IMR-90 (cell line): ENCODE measurements around the gene SLC1A1. TPM values are rescaled to one million over a fixed set of nuclear protein-coding genes. Genes with fewer than 3 reads are reported as not detected.

Experiments used
- ATAC-seq: fragments of 200-7000 bp; cut with Tn5 transposase; 2 replicates; pipeline ENCODE4 v1.9.1; 2020; ENCODE audit warnings: low read depth, mild to moderate bottlenecking, moderate library complexity
- BruUV-seq: library from RNA; stranded (reverse); fragments of 400-500 nt; replicated peaks from 2 replicates; lab custom pipeline; 2021; lab: Mats Ljungman, UMichigan
- CTCF ChIA-PET: fragments of 300-600 bp; formaldehyde crosslinking; extraction: SDS; loops from one replicate; lab custom pipeline; 2021; ENCODE audit warnings: antibody characterized with exemption; lab: Yijun Ruan, JAX
- POLR2A ChIA-PET: fragments of 300-600 bp; sonication (Branson Sonifier 250); formaldehyde crosslinking; loops from one replicate; lab custom pipeline; 2022; ENCODE audit warnings: antibody characterized with exemption; ENCODE audit not compliant: unreplicated experiment; lab: Charles Lee
- DNase-seq: peaks from one replicate; pipeline ENCODE4 v3.0.0; 2013
- H2AFZ ChIP-seq: replicated peaks from 2 replicates; pipeline ENCODE3; 2013; ENCODE audit warnings: low read length, mild to moderate bottlenecking; ENCODE audit not compliant: poor library complexity
- H2AK5ac ChIP-seq: 2 replicates; pipeline ENCODE4 v1.6.1; 2013; ENCODE audit warnings: low read depth, low read length, inconsistent platforms
- H2AK9ac ChIP-seq: replicated peaks from 2 replicates; pipeline ENCODE3; 2013; ENCODE audit warnings: mild to moderate bottlenecking, low read depth, low read length, moderate library complexity; ENCODE audit not compliant: poor library complexity
- H2BK120ac ChIP-seq: 2 replicates; pipeline ENCODE4 v1.6.1; 2013; ENCODE audit warnings: low read depth, low read length, inconsistent platforms
- H2BK15ac ChIP-seq: 3 replicates; pipeline ENCODE4 v1.6.1; 2013; ENCODE audit warnings: low read depth, low read length, inconsistent platforms
- H2BK20ac ChIP-seq: 2 replicates; pipeline ENCODE4 v1.6.1; 2013; ENCODE audit warnings: low read depth, mild to moderate bottlenecking, inconsistent platforms, low read length, moderate library complexity
- H2BK5ac ChIP-seq: 2 replicates; pipeline ENCODE4 v1.6.1; 2013; ENCODE audit warnings: mild to moderate bottlenecking, low read depth, low read length, inconsistent platforms; ENCODE audit not compliant: poor library complexity, severe bottlenecking
- H3K14ac ChIP-seq: replicated peaks from 2 replicates; pipeline ENCODE4 v1.6.1; 2013; ENCODE audit warnings: low read depth, low read length, inconsistent platforms
- H3K18ac ChIP-seq: 2 replicates; pipeline ENCODE4 v1.6.1; 2013; ENCODE audit warnings: low read depth, low read length, control low read depth
- H3K23ac ChIP-seq: 2 replicates; pipeline ENCODE4 v1.6.1; 2013; ENCODE audit warnings: low read depth, low read length, inconsistent platforms
- H3K27ac ChIP-seq: 2 replicates; pipeline ENCODE4 v1.5.1; 2013; ENCODE audit warnings: mild to moderate bottlenecking, control low read depth, low read length; ENCODE audit not compliant: insufficient read depth
- H3K27me3 ChIP-seq: 2 replicates; pipeline ENCODE4 v1.6.1; 2013; ENCODE audit warnings: low read length; ENCODE audit not compliant: control insufficient read depth, insufficient read depth
- H3K36me3 ChIP-seq: 2 replicates; pipeline ENCODE4 v1.6.1; 2013; ENCODE audit warnings: low read length, mixed read lengths; ENCODE audit not compliant: control insufficient read depth, insufficient read depth
- H3K4ac ChIP-seq: 2 replicates; pipeline ENCODE4 v1.6.1; 2013; ENCODE audit warnings: low read depth, low read length, inconsistent platforms
- H3K4me1 ChIP-seq: 2 replicates; pipeline ENCODE4 v1.6.1; 2013; ENCODE audit warnings: low read length, mixed read lengths; ENCODE audit not compliant: control insufficient read depth, insufficient read depth
- H3K4me2 ChIP-seq: 2 replicates; pipeline ENCODE4 v1.6.1; 2013; ENCODE audit warnings: low read depth, mild to moderate bottlenecking, control low read depth, low read length, moderate library complexity
- H3K4me3 ChIP-seq: 2 replicates; pipeline ENCODE4 v1.5.1; 2013; ENCODE audit warnings: low read depth, mild to moderate bottlenecking, control low read depth, low read length, moderate library complexity; ENCODE audit not compliant: insufficient read depth
- H3K56ac ChIP-seq: 2 replicates; pipeline ENCODE4 v1.6.1; 2013; ENCODE audit warnings: low read length, inconsistent platforms; ENCODE audit not compliant: insufficient read depth; ENCODE audit errors: extremely low read depth
- H3K79me1 ChIP-seq, 2 experiments: 2 replicates each; pipeline ENCODE4 v1.6.1; 2013; ENCODE audit warnings: low read length in 2 of 2, inconsistent platforms in 1 of 2, low read depth in 1 of 2
- H3K9ac ChIP-seq: 2 replicates; pipeline ENCODE4 v1.6.1; 2013; ENCODE audit warnings: low read depth, low read length, control low read depth
- H3K9me1 ChIP-seq: 2 replicates; pipeline ENCODE4 v1.6.1; 2013; ENCODE audit warnings: low read length, inconsistent platforms; ENCODE audit not compliant: insufficient read depth
- H3K9me3 ChIP-seq: 2 replicates; pipeline ENCODE4 v1.6.1; 2013; ENCODE audit warnings: low read length; ENCODE audit not compliant: control insufficient read depth, insufficient read depth
- H4K20me1 ChIP-seq: 2 replicates; pipeline ENCODE4 v1.6.1; 2013; ENCODE audit warnings: low read length, inconsistent platforms; ENCODE audit not compliant: insufficient read depth
- H4K5ac ChIP-seq: 2 replicates; pipeline ENCODE4 v1.6.1; 2013; ENCODE audit warnings: mild to moderate bottlenecking, low read depth, low read length, control low read depth
- H4K8ac ChIP-seq, 2 experiments: 2 replicates each; pipeline ENCODE4 v1.6.1; 2013; ENCODE audit warnings: low read depth in 2 of 2, low read length in 2 of 2, control low read depth in 1 of 2, inconsistent platforms in 1 of 2
- H4K91ac ChIP-seq: 2 replicates; pipeline ENCODE4 v1.6.1; 2013; ENCODE audit warnings: low read depth, low read length, inconsistent platforms; ENCODE audit not compliant: insufficient read depth
- BHLHE40 ChIP-seq: fragments of 150-350 bp; IDR thresholded peaks from 2 replicates; pipeline ENCODE4 v1.6.1; 2016; ENCODE audit warnings: mild to moderate bottlenecking, low read depth, low read length
- CEBPB ChIP-seq: IDR thresholded peaks from 2 replicates; pipeline ENCODE4 v1.6.1; 2012; ENCODE audit warnings: low read depth, low read length, improper control_type of control experiment
- CHD1 ChIP-seq: IDR thresholded peaks from 2 replicates; pipeline ENCODE4 v1.6.1; 2012; ENCODE audit warnings: low read depth, low read length, improper control_type of control experiment
- FOS ChIP-seq: fragments of 150-350 bp; IDR thresholded peaks from 2 replicates; pipeline ENCODE4 v1.6.1; 2016; ENCODE audit warnings: low read depth, low read length
- MAFK ChIP-seq: IDR thresholded peaks from 2 replicates; pipeline ENCODE4 v1.6.1; 2012; ENCODE audit warnings: low read depth, low read length, improper control_type of control experiment
- MAZ ChIP-seq: IDR thresholded peaks from 2 replicates; pipeline ENCODE4 v1.6.1; 2012; ENCODE audit warnings: low read depth, mild to moderate bottlenecking, low read length, improper control_type of control experiment, moderate library complexity, borderline replicate concordance
- MXI1 ChIP-seq: IDR thresholded peaks from 2 replicates; pipeline ENCODE4 v1.6.1; 2012; ENCODE audit warnings: low read depth, mild to moderate bottlenecking, low read length, moderate library complexity, borderline replicate concordance
- NFE2L2 ChIP-seq: fragments of 150-350 bp; IDR thresholded peaks from 2 replicates; pipeline ENCODE4 v1.6.1; 2016; ENCODE audit warnings: low read depth, mild to moderate bottlenecking, low read length
- POLR2A ChIP-seq: IDR thresholded peaks from 2 replicates; pipeline ENCODE4 v1.6.1; 2012; ENCODE audit warnings: mild to moderate bottlenecking, low read depth, low read length
- RAD21 ChIP-seq: IDR thresholded peaks from 2 replicates; pipeline ENCODE4 v1.6.1; 2012; ENCODE audit warnings: low read length, improper control_type of control experiment
- RCOR1 ChIP-seq: IDR thresholded peaks from 2 replicates; pipeline ENCODE4 v1.6.1; 2012; ENCODE audit warnings: mild to moderate bottlenecking, low read length, improper control_type of control experiment; ENCODE audit not compliant: insufficient replicate concordance
- RFX5 ChIP-seq: IDR thresholded peaks from 2 replicates; pipeline ENCODE4 v1.8.0; 2012; ENCODE audit warnings: low read depth, mild to moderate bottlenecking, low read length, moderate library complexity
- SMC3 ChIP-seq: fragments of 150-350 bp; IDR thresholded peaks from 2 replicates; pipeline ENCODE4 v1.6.1; 2016; ENCODE audit warnings: low read depth, mild to moderate bottlenecking, antibody characterized with exemption, low read length, moderate library complexity
- USF2 ChIP-seq: fragments of 150-350 bp; IDR thresholded peaks from 2 replicates; pipeline ENCODE4 v1.6.1; 2017; ENCODE audit warnings: mild to moderate bottlenecking, antibody characterized with exemption, low read length, low read depth
- WGBS, 2 experiments: methylation state at CpG; one replicate each; pipeline versions ENCODE4 v1.1.5 to v1.1.7; 2013; ENCODE audit warnings: missing lambda C conversion rate in 2 of 2; ENCODE audit not compliant: insufficient read length in 1 of 2; ENCODE audit errors: extremely low coverage in 2 of 2; 5-methylcytosine and 5-hydroxymethylcytosine counted together
- dilution Hi-C: fragments of 300-500 bp; cut with HindIII; formaldehyde crosslinking; loops from one replicate; pipeline ENCODE4 v1.14.3; 2018; ENCODE audit warnings: low sequenced_read_pairs; ENCODE audit not compliant: unreplicated experiment
- in situ Hi-C: fragments of 300-500 bp; cut with MboI; formaldehyde crosslinking; loops from 3 replicates; pipeline ENCODE4 v1.14.3; 2019; ENCODE audit warnings: low sequenced_read_pairs, inconsistent platforms, mixed read lengths
- intact Hi-C: fragments of 100-400 bp; cut with micrococcal nuclease; formaldehyde crosslinking; loops from 2 replicates; pipeline ENCODE4 v1.10.0; 2022
- polyA plus RNA-seq, 3 experiments: library from polyadenylated mRNA; depleted of rRNA; stranded (reverse); fragments of >200 nt; gene quantifications; 2 replicates each; pipeline ENCODE4 v1.2.3, GENCODE V29; 2012; ENCODE audit warnings: low replicate concordance in 1 of 3
- total RNA-seq: library from RNA; depleted of rRNA; stranded (reverse); fragments of >200 nt; gene quantifications from 2 replicates; pipeline ENCODE4 v1.2.3, GENCODE V29; 2012
- TF ChIP-seq, protein P1 (sequence below): conservative IDR thresholded peaks from 2 replicates; pipeline ENCODE4 v1.5.1; 2012; ENCODE audit warnings: mild to moderate bottlenecking, low read depth, low read length, improper control_type of control experiment
- TF ChIP-seq, protein P2 (sequence below): fragments of 150-350 bp; IDR thresholded peaks from 2 replicates; pipeline ENCODE4 v1.6.1; 2016; ENCODE audit warnings: low read depth, mild to moderate bottlenecking, low read length, moderate library complexity, borderline replicate concordance

The SLC1A1 gene
- total and polyA plus RNA-seq, 2 of the 4 experiments (the other 2 are of a cell fraction), result 2.2 to 4.1 TPM

DNA sequence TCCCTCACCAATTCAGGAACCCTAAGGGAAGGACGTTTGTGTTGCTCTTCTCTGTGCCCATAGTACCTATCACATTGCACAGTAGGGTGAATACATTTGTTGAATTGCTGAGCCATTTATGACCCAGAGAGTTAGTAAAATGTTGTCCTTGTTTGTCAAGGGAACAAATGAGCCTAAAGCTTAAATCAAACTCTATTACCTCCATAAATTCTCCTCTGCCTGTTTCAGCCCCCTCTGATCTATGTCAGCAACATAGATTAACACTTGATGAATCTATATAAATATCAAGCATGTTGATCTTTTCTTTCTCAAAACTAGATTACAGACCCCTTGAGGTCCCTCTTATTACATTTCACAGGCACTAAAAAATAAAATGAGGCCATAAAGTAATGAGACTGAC, 7.1 kb downstream of the SLC1A1 start:
- H2BK15ac ChIP-seq, result no peak overlapping the region
- no peaks in the 10 kb centered on the region for H3K4me1 ChIP-seq
- H2AFZ ChIP-seq, result no peak overlapping the region
- no peak overlapping the region for H3K23ac ChIP-seq
- no peak overlapping the region for H3K9ac ChIP-seq
- H2AK5ac ChIP-seq, result no peak overlapping the region
- H4K8ac ChIP-seq, result no peak overlapping the region
- no peak overlapping the region for H3K27ac ChIP-seq
- no peak overlapping the region for H2BK120ac ChIP-seq
- no peak overlapping the region for H2AK9ac ChIP-seq
- H4K20me1 ChIP-seq, result no peaks in the 10 kb centered on the region
- no peaks in the 10 kb centered on the region for H3K36me3 ChIP-seq
- H4K5ac ChIP-seq, result no peak overlapping the region
- TF ChIP-seq CEBPB (no peak), MAZ (no peak), BHLHE40 (no peak), NFE2L2 (no peak), MAFK (no peak), USF2 (no peak), FOS (no peak), MXI1 (no peak), SMC3 (no peak), RAD21 (no peak), RCOR1 (no peak), POLR2A (no peak), RFX5 (no peak), CHD1 (no peak)
- TF ChIP-seq, protein P1, sequence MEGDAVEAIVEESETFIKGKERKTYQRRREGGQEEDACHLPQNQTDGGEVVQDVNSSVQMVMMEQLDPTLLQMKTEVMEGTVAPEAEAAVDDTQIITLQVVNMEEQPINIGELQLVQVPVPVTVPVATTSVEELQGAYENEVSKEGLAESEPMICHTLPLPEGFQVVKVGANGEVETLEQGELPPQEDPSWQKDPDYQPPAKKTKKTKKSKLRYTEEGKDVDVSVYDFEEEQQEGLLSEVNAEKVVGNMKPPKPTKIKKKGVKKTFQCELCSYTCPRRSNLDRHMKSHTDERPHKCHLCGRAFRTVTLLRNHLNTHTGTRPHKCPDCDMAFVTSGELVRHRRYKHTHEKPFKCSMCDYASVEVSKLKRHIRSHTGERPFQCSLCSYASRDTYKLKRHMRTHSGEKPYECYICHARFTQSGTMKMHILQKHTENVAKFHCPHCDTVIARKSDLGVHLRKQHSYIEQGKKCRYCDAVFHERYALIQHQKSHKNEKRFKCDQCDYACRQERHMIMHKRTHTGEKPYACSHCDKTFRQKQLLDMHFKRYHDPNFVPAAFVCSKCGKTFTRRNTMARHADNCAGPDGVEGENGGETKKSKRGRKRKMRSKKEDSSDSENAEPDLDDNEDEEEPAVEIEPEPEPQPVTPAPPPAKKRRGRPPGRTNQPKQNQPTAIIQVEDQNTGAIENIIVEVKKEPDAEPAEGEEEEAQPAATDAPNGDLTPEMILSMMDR, result no peak
- TF ChIP-seq, protein P2, sequence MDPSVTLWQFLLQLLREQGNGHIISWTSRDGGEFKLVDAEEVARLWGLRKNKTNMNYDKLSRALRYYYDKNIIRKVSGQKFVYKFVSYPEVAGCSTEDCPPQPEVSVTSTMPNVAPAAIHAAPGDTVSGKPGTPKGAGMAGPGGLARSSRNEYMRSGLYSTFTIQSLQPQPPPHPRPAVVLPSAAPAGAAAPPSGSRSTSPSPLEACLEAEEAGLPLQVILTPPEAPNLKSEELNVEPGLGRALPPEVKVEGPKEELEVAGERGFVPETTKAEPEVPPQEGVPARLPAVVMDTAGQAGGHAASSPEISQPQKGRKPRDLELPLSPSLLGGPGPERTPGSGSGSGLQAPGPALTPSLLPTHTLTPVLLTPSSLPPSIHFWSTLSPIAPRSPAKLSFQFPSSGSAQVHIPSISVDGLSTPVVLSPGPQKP, result no peak
- H3K9me1 ChIP-seq, result no peaks in the 10 kb centered on the region
- no peak overlapping the region for H3K14ac ChIP-seq
- ChIA-PET POLR2A (no interaction called here), CTCF (no interaction called here)
- H3K18ac ChIP-seq, result no peak overlapping the region
- H3K4me3 ChIP-seq, result no peak overlapping the region
- H2BK20ac ChIP-seq, result no peak overlapping the region
- BruUV-seq, result no TSS peak
- H3K56ac ChIP-seq, result no peak overlapping the region
- DNase-seq (no peak), ATAC-seq (no peak)
- no peaks in the 10 kb centered on the region for H3K9me3 ChIP-seq
- in situ Hi-C loops, result no loop called here
- intact Hi-C loops, result no loop called here
- dilution Hi-C loops, result no loop called here
- H2BK5ac ChIP-seq, result no peak overlapping the region
- H4K91ac ChIP-seq, result no peak overlapping the region
- H3K79me1 ChIP-seq, result no peaks in the 10 kb centered on the region
- no peak overlapping the region for H3K4ac ChIP-seq
- peaks cover 3% of the 10 kb centered on the region; the same call in 1 of the 2 replicates for H3K27me3 ChIP-seq
- no peak overlapping the region for H3K4me2 ChIP-seq
- no CpG with 5 or more reads among the region's 1 CpG for WGBS, 2 experiments
